K562 (cell line): ENCODE measurements around the gene RASGRP4. TPM values are rescaled to one million over a fixed set of nuclear protein-coding genes. Genes with fewer than 3 reads are reported as not detected.
A peak's percentile ranks its signal among the peaks of the same experiment; 100 is the strongest.

ENCODE experiments used
- ATF3 ChIP-seq, 2 experiments: fragments of 450-650 bp in 1 of 2; sonication (generic) in 1 of 2; formaldehyde crosslinking in 1 of 2; IDR thresholded peaks in 1 of 2; conservative IDR thresholded peaks in 1 of 2; 2 replicates each; pipeline versions ENCODE4 v1.6.1 to v1.8.1; 2016 to 2023; ENCODE audit warnings: mild to moderate bottlenecking in 2 of 2, moderate library complexity in 2 of 2, inconsistent platforms in 1 of 2, missing genetic modification reagents in 1 of 2
- CBX1 ChIP-seq: sonication (generic); IDR thresholded peaks from 2 replicates; pipeline ENCODE4 v1.6.1; 2016; ENCODE audit warnings: antibody characterized with exemption, low read depth, mild to moderate bottlenecking
- CREB1 ChIP-seq, 2 experiments: sonication (generic) in 1 of 2; formaldehyde crosslinking in 1 of 2; IDR thresholded peaks; 2 replicates each; pipeline versions ENCODE4 v1.6.1 to v1.8.0; 2012 to 2022; ENCODE audit warnings: inconsistent platforms in 1 of 2, mild to moderate bottlenecking in 1 of 2, missing genetic modification reagents in 1 of 2, moderate library complexity in 1 of 2
- E2F5 ChIP-seq: sonication (generic); formaldehyde crosslinking; IDR thresholded peaks from 2 replicates; pipeline ENCODE4 v1.8.0; 2022; ENCODE audit warnings: mild to moderate bottlenecking, missing genetic modification reagents
- GATAD2A ChIP-seq: fragments of 450-650 bp; IDR thresholded peaks from 2 replicates; pipeline ENCODE4 v1.6.1; 2017
- HDAC6 ChIP-seq: IDR thresholded peaks from 2 replicates; pipeline ENCODE4 v1.6.1; 2012; ENCODE audit warnings: low read depth, mild to moderate bottlenecking, control low read depth, inconsistent platforms, low read length, moderate library complexity
- HES1 ChIP-seq: fragments of 450-650 bp; IDR thresholded peaks from 2 replicates; pipeline ENCODE4 v1.6.1; 2016; ENCODE audit warnings: low read depth, mild to moderate bottlenecking, moderate library complexity
- HINFP ChIP-seq: fragments of 450-650 bp; conservative IDR thresholded peaks from 2 replicates; pipeline ENCODE4 v1.6.1; 2016; ENCODE audit warnings: missing genetic modification characterization, low read depth, mild to moderate bottlenecking, control low read depth, missing compliant biosample characterization
- HNRNPL ChIP-seq: fragments of 200-400 bp; formaldehyde crosslinking; IDR thresholded peaks from 2 replicates; pipeline ENCODE4 v1.6.1; 2017; ENCODE audit warnings: low read depth, mild to moderate bottlenecking, low read length
- KLF13 ChIP-seq: fragments of 450-650 bp; IDR thresholded peaks from 2 replicates; pipeline ENCODE4 v1.6.1; 2016; ENCODE audit warnings: missing genetic modification characterization, low read depth, mild to moderate bottlenecking, missing compliant biosample characterization, moderate library complexity, borderline replicate concordance
- NCOA4 ChIP-seq: fragments of 450-650 bp; IDR thresholded peaks from 2 replicates; pipeline ENCODE4 v1.6.1; 2018; ENCODE audit warnings: mild to moderate bottlenecking; ENCODE audit not compliant: partially characterized antibody
- NFE2L1 ChIP-seq: fragments of 450-650 bp; IDR thresholded peaks from 2 replicates; pipeline ENCODE4 v1.6.1; 2016; ENCODE audit warnings: missing genetic modification characterization, low read depth, mild to moderate bottlenecking, missing compliant biosample characterization, moderate library complexity, borderline replicate concordance
- PREB ChIP-seq: sonication (generic); formaldehyde crosslinking; IDR thresholded peaks from 2 replicates; pipeline ENCODE4 v1.8.1; 2023; ENCODE audit warnings: mild to moderate bottlenecking, missing genetic modification reagents
- RBM14 ChIP-seq: fragments of 200-400 bp; formaldehyde crosslinking; IDR thresholded peaks from 2 replicates; pipeline ENCODE4 v1.6.1; 2018; ENCODE audit warnings: low read depth, mild to moderate bottlenecking, low read length, moderate library complexity, borderline replicate concordance; ENCODE audit not compliant: insufficient read depth
- RUNX1 ChIP-seq: sonication (generic); IDR thresholded peaks from 2 replicates; pipeline ENCODE4 v1.6.1; 2016; ENCODE audit warnings: antibody characterized with exemption, low read depth
- SIX5 ChIP-seq, 2 experiments: IDR thresholded peaks; 2 replicates each; pipeline ENCODE4 v1.6.1; 2011; ENCODE audit warnings: low read length in 2 of 2, borderline replicate concordance in 1 of 2, low read depth in 1 of 2, mild to moderate bottlenecking in 1 of 2, moderate library complexity in 1 of 2; ENCODE audit not compliant: insufficient read depth in 1 of 2
- ZC3H4 ChIP-seq: sonication (generic); formaldehyde crosslinking; IDR thresholded peaks from 2 replicates; pipeline ENCODE4 v1.9.0; 2021; ENCODE audit warnings: missing genetic modification reagents, borderline replicate concordance
- ZNF639 ChIP-seq, 2 experiments: fragments of 200-800 bp in 1 of 2; sonication (Bioruptor generic) in 1 of 2; sonication (generic) in 1 of 2; formaldehyde crosslinking in 1 of 2; IDR thresholded peaks in 1 of 2; conservative IDR thresholded peaks in 1 of 2; 2 replicates each; pipeline versions ENCODE4 v1.5.0 to v1.6.1; 2016 to 2020; ENCODE audit warnings: missing compliant biosample characterization in 1 of 2, missing genetic modification characterization in 1 of 2, missing genetic modification reagents in 1 of 2
- polyA plus RNA-seq, 8 experiments: library from polyadenylated mRNA; depleted of rRNA in 4 of 8; stranded (reverse) in 5 of 8; unstranded in 3 of 8; fragments of >200 nt; fragmentation: Nextera tagmentation in 2 of 8; fragmentation: Illumina TruSeq in 1 of 8; extraction: Ambion mirVana in 2 of 8; extraction: Trizol in 1 of 8; gene quantifications; 2 replicates each; pipeline versions ENCODE4 v1.2.1 to v1.2.3, GENCODE V29; 2011 to 2014; ENCODE audit warnings: inconsistent platforms in 1 of 8, missing spikeins in 1 of 8
- total RNA-seq, 7 experiments: library from RNA; depleted of rRNA in 6 of 7; stranded (reverse); fragments of >200 nt in 6 of 7; fragmentation: Illumina TruSeq in 2 of 7; extraction: Trizol in 2 of 7; gene quantifications; 2 replicates each; pipeline versions ENCODE4 v1.2.1 to v1.2.3, GENCODE V29; 2011 to 2021; ENCODE audit warnings: low replicate concordance in 1 of 7

RASGRP4 gene
- total and polyA plus RNA-seq, 9 of the 15 experiments (the other 6 are each of a cell fraction or from before 2014, with no cell fraction given): 0.39 to 4.6 (median 3.8) TPM

- TF ChIP-seq NFE2L1 (tag): no peak
- TF ChIP-seq HES1: no peak
- TF ChIP-seq E2F5 (CRISPR knock-in tag): no peak
- TF ChIP-seq SIX5 (IDR thresholded peaks at IDR 0.05; ENCODE audit: borderline replicate concordance in 1 of 2, insufficient read depth in 1 of 2, low read depth in 1 of 2, low read length in 2 of 2): no peak
- no peak for TF ChIP-seq PREB
- TF ChIP-seq RUNX1: no peak
- no peak for TF ChIP-seq HNRNPL
- no peak for TF ChIP-seq ATF3 (IDR thresholded peaks at IDR 0.05)
- no peak for TF ChIP-seq ATF3 (CRISPR knock-in tag; conservative IDR thresholded peaks at IDR 0.05)
- no peak for TF ChIP-seq ZC3H4 (CRISPR knock-in tag)
- TF ChIP-seq GATAD2A: no peak
- no peak for TF ChIP-seq CREB1 (IDR thresholded peaks at IDR 0.05)
- no peak for TF ChIP-seq CREB1 (CRISPR knock-in tag; IDR thresholded peaks at IDR 0.05)
- TF ChIP-seq CBX1: no peak
- peak; percentile 89 for TF ChIP-seq HINFP (tag)
- TF ChIP-seq ZNF639 (CRISPR knock-in tag; conservative IDR thresholded peaks at IDR 0.05 in 1 of 2, IDR thresholded peaks at IDR 0.05 in 1 of 2): no peak
- 0 out of 2 replicates have a peak, but pooled peaks have one; percentile 20 for TF ChIP-seq KLF13
- no peak for TF ChIP-seq RBM14
- no peak for TF ChIP-seq HDAC6
- TF ChIP-seq NCOA4: no peak
These were observed 63.7 kb downstream of the RASGRP4 start (continued) for GRCh38 chr19:38362076-38362945.
